ENCODE measurements around the gene MBOAT7.
"Not testable (repeated sequence)": the region's sequence is repeated elsewhere in the genome, so short reads cannot be mapped to it uniquely, and the experiment has no call there.

Gene MBOAT7

GRCh38 chr19:54172471-54173358 lies 16.7 kb downstream of the MBOAT7 start, which contains the start of gene TMC4:
TMC4 (minus strand) TSS chr19:54173160; CDS start chr19:54173117, 43 bp downstream.
- Histone ChIP-seq H3K4me1 (no peaks in the 10 kb centered on the region), H3K4me3 (no peak within 1 kb of the TSS), H3K9me3 (no peaks in the 10 kb centered on the region), H3K27me3 (ENCODE audit: low read depth) (no peaks in the 10 kb centered on the region), H3K36me3 (replicated peaks) (no peaks in the 10 kb centered on the region)
- DNase-seq (ENCODE audit: low spot score in 2 of 2), result no peak
- in situ Hi-C loops (cut with MboI; ENCODE audit: low sequenced_read_pairs), result no loop called here

DNA sequence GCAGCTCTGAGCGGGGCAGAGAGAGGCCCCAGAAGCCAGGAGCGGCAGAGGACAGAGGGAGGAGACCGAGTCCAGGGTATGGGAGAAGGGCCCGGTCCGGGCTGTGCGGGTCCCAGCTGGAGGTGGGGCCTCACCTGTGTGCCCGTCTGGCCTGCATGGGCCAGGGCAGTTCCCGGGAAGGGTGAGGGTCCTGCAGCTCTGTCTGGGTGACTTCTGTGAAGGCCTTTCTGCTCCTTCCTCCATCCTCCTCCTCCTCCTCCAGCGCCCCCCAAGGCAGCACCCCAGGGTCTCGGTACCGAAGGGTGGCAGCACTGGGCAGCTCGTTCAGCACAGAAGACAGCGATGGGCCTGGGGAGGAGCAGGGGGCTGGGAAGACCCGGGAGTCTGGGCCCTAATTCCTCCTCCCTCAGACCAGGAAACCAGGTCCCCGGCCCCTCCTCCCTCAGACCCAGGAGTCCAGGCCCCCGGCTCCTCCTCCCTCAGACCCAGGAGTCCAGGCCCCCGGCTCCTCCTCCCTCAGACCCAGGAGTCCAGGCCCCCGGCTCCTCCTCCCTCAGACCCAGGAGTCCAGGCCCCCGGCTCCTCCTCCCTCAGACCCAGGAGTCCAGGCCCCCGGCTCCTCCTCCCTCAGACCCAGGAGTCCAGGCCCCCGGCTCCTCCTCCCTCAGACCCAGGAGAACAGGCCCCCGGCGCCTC lies 17.5 kb downstream of the MBOAT7 start:
- H3K36me3 ChIP-seq (replicated peaks); H3K27me3 ChIP-seq (ENCODE audit: low read depth); in situ Hi-C loops (cut with MboI; ENCODE audit: low sequenced_read_pairs); DNase-seq (ENCODE audit: low spot score in 2 of 2); H3K4me3 ChIP-seq; H3K4me1 ChIP-seq; H3K9me3 ChIP-seq: not testable (repeated sequence)

GRCh38 chr19:54169149-54169740 lies 20.1 kb downstream of the MBOAT7 start:
- H3K27me3 ChIP-seq (ENCODE audit: low read depth), result no peaks in the 10 kb centered on the region
- in situ Hi-C loops (cut with MboI; ENCODE audit: low sequenced_read_pairs), result no loop called here
- H3K36me3 ChIP-seq (replicated peaks), result no peaks in the 10 kb centered on the region
- H3K4me3 ChIP-seq, result no peak overlapping the region
- H3K4me1 ChIP-seq, result no peaks in the 10 kb centered on the region
- no peaks in the 10 kb centered on the region for H3K9me3 ChIP-seq
- no peak for DNase-seq (ENCODE audit: low spot score in 2 of 2)

DNA sequence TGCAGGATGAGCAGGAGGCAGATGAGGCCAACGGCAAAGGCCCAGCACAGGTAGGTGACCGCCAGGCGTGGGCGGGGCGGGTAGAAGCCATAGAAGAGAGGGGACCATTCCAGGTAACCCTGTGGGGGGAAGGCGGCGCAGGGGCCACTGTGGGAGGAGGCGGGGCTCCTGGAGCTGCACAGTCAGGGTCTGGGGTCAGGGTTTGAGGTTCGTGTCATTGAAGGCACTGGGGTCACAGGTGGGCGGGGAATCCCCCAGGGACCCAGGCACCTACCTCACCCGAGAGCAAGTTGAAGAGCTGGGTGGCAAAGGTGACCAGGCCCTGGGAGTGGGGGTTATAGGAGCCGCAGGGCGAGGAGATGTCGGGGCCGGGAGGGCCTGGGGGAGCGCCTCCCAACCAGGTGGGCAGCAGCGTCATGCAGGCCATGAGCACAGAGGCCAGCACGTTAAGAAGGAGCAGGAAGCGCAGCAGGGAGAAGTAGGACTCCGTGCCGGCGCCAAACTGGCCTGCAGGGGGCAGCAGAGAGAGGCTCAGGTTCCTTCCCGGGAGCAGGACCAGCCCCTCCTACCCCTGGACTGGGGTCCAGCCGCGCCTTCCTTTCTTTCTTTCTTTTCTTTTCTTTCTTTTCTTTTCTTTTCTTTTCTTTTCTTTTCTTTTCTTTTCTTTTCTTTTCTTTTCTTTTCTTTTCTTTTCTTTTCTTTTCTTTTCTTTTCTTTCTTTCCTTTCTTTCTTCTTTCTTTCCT lies 21.0 kb downstream of the MBOAT7 start:
- Histone ChIP-seq H3K27me3 (ENCODE audit: low read depth) (no peaks in the 10 kb centered on the region), H3K4me1 (no peaks in the 10 kb centered on the region), H3K4me3 (no peak overlapping the region), H3K36me3 (replicated peaks) (no peaks in the 10 kb centered on the region), H3K9me3 (no peaks in the 10 kb centered on the region)
- in situ Hi-C loops (cut with MboI; ENCODE audit: low sequenced_read_pairs), result no loop called here
- peak; percentile 77 to 98 for DNase-seq (ENCODE audit: low spot score in 2 of 2)

GRCh38 chr19:54165222-54165621 lies 24.2 kb downstream of the MBOAT7 start:
- in situ Hi-C loops (cut with MboI; ENCODE audit: low sequenced_read_pairs), result no loop called here
- DNase-seq (ENCODE audit: low spot score in 2 of 2), result no peak
- Histone ChIP-seq H3K27me3 (ENCODE audit: low read depth) (no peaks in the 10 kb centered on the region), H3K4me3 (no peak overlapping the region), H3K4me1 (peaks cover 2% of the 10 kb centered on the region; the same call in 1 of the 2 replicates), H3K9me3 (no peaks in the 10 kb centered on the region), H3K36me3 (replicated peaks) (no peaks in the 10 kb centered on the region)

DNA sequence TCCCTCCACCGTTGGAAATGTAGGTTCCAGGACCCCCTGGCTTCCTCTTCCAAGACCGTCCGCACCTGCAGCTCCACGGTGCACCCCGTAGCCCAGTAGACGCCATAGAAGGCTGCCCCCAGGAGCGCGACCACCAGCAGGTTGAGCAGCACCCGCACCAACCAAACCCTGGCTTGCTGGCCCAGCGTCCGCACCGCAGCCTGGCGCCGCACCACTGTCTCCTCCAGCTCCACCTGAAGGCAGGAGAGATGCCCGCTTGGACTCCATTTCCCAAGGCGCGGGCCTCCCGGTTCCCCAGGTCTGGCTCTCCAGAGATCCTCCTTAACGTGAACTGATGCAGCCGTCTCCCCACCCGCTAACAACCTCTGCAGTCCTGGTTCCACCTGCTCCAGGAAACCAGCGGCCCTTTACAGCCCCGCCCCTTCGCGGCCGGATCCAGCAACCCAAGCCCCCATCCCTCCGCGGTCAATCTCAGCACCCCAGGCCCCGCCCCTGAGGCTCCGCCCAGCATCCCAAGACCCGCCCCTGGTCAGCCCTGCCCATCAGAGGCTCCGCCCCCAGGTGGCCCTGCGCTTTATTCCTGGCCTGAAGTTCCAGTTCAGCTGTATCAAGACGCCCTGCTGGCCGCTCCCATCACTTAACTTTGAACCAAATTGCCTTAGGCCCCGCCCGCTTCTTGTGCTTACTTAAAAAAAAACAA lies 24.9 kb downstream of the MBOAT7 start:
- peaks cover 2% of the 10 kb centered on the region; the same call in 1 of the 2 replicates for H3K4me1 ChIP-seq
- DNase-seq (ENCODE audit: low spot score in 2 of 2), result peak in 1 of 2 experiments; percentile 51
- H3K36me3 ChIP-seq (replicated peaks), result no peaks in the 10 kb centered on the region
- in situ Hi-C loops (cut with MboI; ENCODE audit: low sequenced_read_pairs), result no loop called here
- no peaks in the 10 kb centered on the region for H3K27me3 ChIP-seq (ENCODE audit: low read depth)
- H3K9me3 ChIP-seq, result no peaks in the 10 kb centered on the region
- H3K4me3 ChIP-seq, result no peak overlapping the region

DNA sequence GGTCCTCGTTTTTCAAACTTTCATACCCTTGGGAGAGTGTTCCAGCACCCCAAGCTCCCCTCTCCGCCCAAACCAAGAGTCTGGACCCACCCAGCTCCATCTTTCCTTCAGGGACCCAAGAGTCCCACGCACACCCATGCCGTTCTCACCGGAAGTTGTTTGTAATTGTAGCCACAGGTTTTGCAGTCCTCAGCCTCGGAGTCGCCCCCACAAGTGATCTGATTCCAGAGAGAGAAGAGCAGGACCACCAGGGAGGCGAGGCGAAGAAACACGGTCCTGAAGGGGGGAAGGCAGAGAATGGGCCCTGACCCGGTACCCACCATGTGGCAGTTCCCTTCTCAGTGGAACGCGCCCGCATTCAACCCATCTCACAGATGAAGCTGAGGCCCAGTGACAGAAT lies 26.5 kb downstream of the MBOAT7 start:
- Histone ChIP-seq H3K9me3 (no peaks in the 10 kb centered on the region), H3K4me3 (no peak overlapping the region; the same call in 1 of the 2 replicates), H3K4me1 (peaks cover 8% of the 10 kb centered on the region), H3K27me3 (ENCODE audit: low read depth) (no peaks in the 10 kb centered on the region), H3K36me3 (replicated peaks) (peaks cover 5% of the 10 kb centered on the region)
- DNase-seq (ENCODE audit: low spot score in 2 of 2), result no peak
- in situ Hi-C loops (cut with MboI; ENCODE audit: low sequenced_read_pairs), result no loop called here

DNA sequence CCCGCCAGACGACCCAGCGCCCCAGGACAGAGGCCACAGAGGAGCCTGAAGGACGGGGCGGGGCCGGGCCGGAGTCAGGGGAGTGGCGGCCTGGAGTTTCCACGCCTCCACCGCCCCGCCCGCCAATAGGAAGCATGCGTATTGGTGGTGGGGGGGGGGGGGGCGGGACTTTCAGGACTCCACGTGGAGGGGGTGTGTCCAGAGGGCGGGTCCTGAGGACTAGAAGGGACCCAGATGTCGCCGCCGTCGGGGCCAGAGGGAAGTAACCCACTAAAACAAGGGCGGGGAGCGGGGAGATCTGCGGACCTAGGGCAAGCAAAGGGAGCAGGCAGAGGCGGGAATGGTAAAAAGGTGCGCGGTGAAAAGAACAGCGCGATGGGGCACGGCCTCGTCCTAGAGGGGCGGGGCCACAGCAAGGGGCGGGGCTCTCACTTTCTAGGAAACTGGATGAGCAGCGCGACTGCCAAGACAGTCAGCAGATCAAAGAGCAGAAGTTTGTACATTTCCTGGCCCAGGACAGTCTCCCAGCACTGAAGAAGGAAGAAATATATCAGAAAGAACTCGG lies 27.1 kb downstream of the MBOAT7 start:
- Histone ChIP-seq H3K4me3 (peak overlapping the region; percentile 32), H3K9me3 (no peaks in the 10 kb centered on the region), H3K4me1 (peaks cover 8% of the 10 kb centered on the region), H3K36me3 (replicated peaks) (peaks cover 11% of the 10 kb centered on the region), H3K27me3 (ENCODE audit: low read depth) (no peaks in the 10 kb centered on the region)
- peak; percentile 63 to 89 for DNase-seq (ENCODE audit: low spot score in 2 of 2)
- in situ Hi-C loops (cut with MboI; ENCODE audit: low sequenced_read_pairs), result no loop called here

DNA sequence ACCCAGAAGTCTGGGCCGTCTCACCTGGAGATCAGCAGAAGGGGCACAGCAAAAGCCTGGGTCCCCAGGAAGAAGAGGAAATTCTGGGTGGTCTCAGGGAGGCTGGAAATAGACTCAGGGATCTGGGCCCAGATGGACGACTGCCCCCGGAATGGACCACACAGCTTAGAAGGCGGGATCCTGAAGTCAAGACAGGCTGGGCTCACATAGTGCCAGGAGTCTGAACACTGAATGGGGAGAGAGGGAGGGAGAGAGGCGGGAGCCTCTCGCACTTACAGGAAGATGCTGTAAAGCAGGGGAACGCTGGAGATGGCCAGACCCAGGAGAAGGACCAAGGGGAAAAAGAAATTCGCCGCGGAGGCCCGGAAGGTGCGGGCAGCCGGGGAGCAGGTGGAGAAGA lies 28.5 kb downstream of the MBOAT7 start:
- in situ Hi-C loops (cut with MboI; ENCODE audit: low sequenced_read_pairs), result no loop called here
- Histone ChIP-seq H3K36me3 (replicated peaks) (peaks cover 23% of the 10 kb centered on the region), H3K9me3 (no peaks in the 10 kb centered on the region), H3K4me1 (peaks cover 8% of the 10 kb centered on the region), H3K27me3 (ENCODE audit: low read depth) (no peaks in the 10 kb centered on the region), H3K4me3 (peak overlapping the region; percentile 79)
- no peak for DNase-seq (ENCODE audit: low spot score in 2 of 2)

- in situ Hi-C loops (cut with MboI; ENCODE audit: low sequenced_read_pairs), result no loop called here
- peak in 1 of 2 experiments; percentile 58 for DNase-seq (ENCODE audit: low spot score in 2 of 2)
- peaks cover 8% of the 10 kb centered on the region for H3K4me1 ChIP-seq
Measured at GRCh38 chr19:54160182-54160811, 29.1 kb downstream of the MBOAT7 start.

GRCh38 chr19:54159352-54160181 lies 29.8 kb downstream of the MBOAT7 start, which contains the start of gene LENG1:
LENG1 (minus strand) TSS chr19:54159721; CDS start chr19:54159695, 26 bp downstream.
- Histone ChIP-seq H3K4me1 (peaks cover 8% of the 10 kb centered on the region), H3K36me3 (replicated peaks) (peaks cover 34% of the 10 kb centered on the region), H3K9me3 (no peaks in the 10 kb centered on the region), H3K27me3 (ENCODE audit: low read depth) (no peaks in the 10 kb centered on the region), H3K4me3 (peak within 1 kb of the TSS; percentile 79)
- DNase-seq (ENCODE audit: low spot score in 2 of 2), result peak; percentile 99 to 100
- in situ Hi-C loops (cut with MboI; ENCODE audit: low sequenced_read_pairs), result no loop called here

More at GRCh38 chr19:54160182-54160811, 29.1 kb downstream of the MBOAT7 start:
- Histone ChIP-seq H3K27me3 (ENCODE audit: low read depth) (no peaks in the 10 kb centered on the region), H3K36me3 (replicated peaks) (peaks cover 28% of the 10 kb centered on the region), H3K4me3 (peak overlapping the region; percentile 79), H3K9me3 (no peaks in the 10 kb centered on the region)

Measured in HAP-1 (cell line).